ENCODE measurements around the gene CRB3. TPM values are rescaled to one million over a fixed set of nuclear protein-coding genes. Genes with fewer than 3 reads are reported as not detected.

The CRB3 gene
- total and polyA plus RNA-seq, 9 of the 15 experiments (the other 6 are each of a cell fraction or from before 2014, with no cell fraction given) = 0.49 TPM; not detected in 8

GRCh38 chr19:6460099-6460884 lies 3.8 kb upstream of the CRB3 start (continued):
- no peak for TF ChIP-seq TAF15 (IDR thresholded peaks at IDR 0.05; ENCODE audit: low read depth, low read length)
- TF ChIP-seq ZNF277 (CRISPR knock-in tag; IDR thresholded peaks at IDR 0.05; ENCODE audit: borderline replicate concordance) = no peak
- TF ChIP-seq ZKSCAN8 (CRISPR knock-in tag; IDR thresholded peaks at IDR 0.05) = no peak
- no peak for TF ChIP-seq ZC3H8 (IDR thresholded peaks at IDR 0.05)
- 0 out of 2 replicates have a peak, but pooled peaks have one; percentile 7 for TF ChIP-seq RAD51 (IDR thresholded peaks at IDR 0.05; ENCODE audit: borderline replicate concordance, low read depth)
- no peak for TF ChIP-seq HLTF (IDR thresholded peaks at IDR 0.05)
- no peak for TF ChIP-seq HEY1 (CRISPR knock-in tag; IDR thresholded peaks at IDR 0.05; ENCODE audit: borderline replicate concordance)
- TF ChIP-seq ZKSCAN1 (IDR thresholded peaks at IDR 0.05; ENCODE audit: low read depth, low read length) = peak; percentile 76
- TF ChIP-seq LCOR (CRISPR knock-in tag; IDR thresholded peaks at IDR 0.05) = peak; percentile 87
- TF ChIP-seq ZNF766 (CRISPR knock-in tag; conservative IDR thresholded peaks at IDR 0.05) = no peak
- no peak for TF ChIP-seq ILK (tag; IDR thresholded peaks at IDR 0.05; ENCODE audit: borderline replicate concordance, low read depth)
- TF ChIP-seq NFXL1 (CRISPR knock-in tag; IDR thresholded peaks at IDR 0.05) = no peak
- TF ChIP-seq KDM5B (IDR thresholded peaks at IDR 0.05; ENCODE audit: insufficient replicate concordance, low read depth, low read length) = no peak
- TF ChIP-seq CGGBP1 (CRISPR knock-in tag; IDR thresholded peaks at IDR 0.05) = no peak
- TF ChIP-seq ETV6 (IDR thresholded peaks at IDR 0.05; ENCODE audit: borderline replicate concordance in 1 of 2, low read depth in 2 of 2, low read length in 1 of 2) = no peak
- no peak for TF ChIP-seq ETV6 (CRISPR knock-in tag; IDR thresholded peaks at IDR 0.05; ENCODE audit: borderline replicate concordance)
- TF ChIP-seq MECOM (CRISPR knock-in tag; IDR thresholded peaks at IDR 0.05) = no peak
- no peak for TF ChIP-seq DLX4 (CRISPR knock-in tag; IDR thresholded peaks at IDR 0.05)
- TF ChIP-seq ZNF449 (CRISPR knock-in tag; IDR thresholded peaks at IDR 0.05) = no peak
- TF ChIP-seq E2F4 (CRISPR knock-in tag; IDR thresholded peaks at IDR 0.05; ENCODE audit: low read depth) = no peak; the same call in 1 of the 2 replicates

All from K562 (cell line).